Panc1 (cell line): Measurements from ENCODE around the gene GBP5.

Source experiments
- POLR2AphosphoS5 ChIP-seq: IDR thresholded peaks from 2 replicates; pipeline ENCODE4 v1.6.1; 2012; ENCODE audit warnings: mild to moderate bottlenecking, low read depth, low read length, moderate library complexity
- SIN3A ChIP-seq: IDR thresholded peaks from 2 replicates; pipeline ENCODE4 v1.6.1; 2012; ENCODE audit warnings: low read depth, mild to moderate bottlenecking, low read length, moderate library complexity, borderline replicate concordance; ENCODE audit not compliant: insufficient read depth
- TCF7L2 ChIP-seq: IDR thresholded peaks from 2 replicates; pipeline ENCODE4 v1.6.1; 2011; ENCODE audit warnings: mild to moderate bottlenecking, low read depth, low read length, inconsistent platforms
- TF ChIP-seq, protein P1 (sequence below): fragments of 450-650 bp; IDR thresholded peaks from 2 replicates; pipeline ENCODE4 v1.5.1; 2017; ENCODE audit warnings: mild to moderate bottlenecking
- TF ChIP-seq, protein P2 (sequence below), 2 experiments: IDR thresholded peaks; 2 replicates each; pipeline ENCODE4 v1.6.1; 2011 to 2012; ENCODE audit warnings: low read depth in 2 of 2, control low read depth in 1 of 2, low read length in 1 of 2, mild to moderate bottlenecking in 1 of 2, moderate library complexity in 1 of 2; ENCODE audit not compliant: insufficient read depth in 1 of 2

DNA sequence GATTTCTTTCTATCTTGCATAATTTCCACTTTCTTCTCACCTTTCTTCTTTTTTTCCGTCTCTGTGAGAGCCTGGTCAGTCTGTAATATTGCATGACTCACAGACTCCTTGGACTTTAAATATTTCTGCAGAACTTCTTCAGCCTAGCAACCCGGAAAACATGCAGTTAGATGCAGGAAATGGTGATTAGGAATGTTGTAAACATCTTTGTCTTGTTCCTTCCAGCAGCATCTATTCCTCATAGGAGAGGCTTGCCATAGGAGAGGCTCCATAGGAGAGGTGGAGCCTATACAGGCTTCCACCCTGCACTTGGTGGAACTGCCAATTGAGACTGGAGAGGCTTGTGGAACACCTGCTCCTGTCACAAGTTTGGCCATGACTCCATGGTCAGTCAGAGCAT, 10.0 kb downstream of the GBP5 start:
- TF ChIP-seq, protein P1, sequence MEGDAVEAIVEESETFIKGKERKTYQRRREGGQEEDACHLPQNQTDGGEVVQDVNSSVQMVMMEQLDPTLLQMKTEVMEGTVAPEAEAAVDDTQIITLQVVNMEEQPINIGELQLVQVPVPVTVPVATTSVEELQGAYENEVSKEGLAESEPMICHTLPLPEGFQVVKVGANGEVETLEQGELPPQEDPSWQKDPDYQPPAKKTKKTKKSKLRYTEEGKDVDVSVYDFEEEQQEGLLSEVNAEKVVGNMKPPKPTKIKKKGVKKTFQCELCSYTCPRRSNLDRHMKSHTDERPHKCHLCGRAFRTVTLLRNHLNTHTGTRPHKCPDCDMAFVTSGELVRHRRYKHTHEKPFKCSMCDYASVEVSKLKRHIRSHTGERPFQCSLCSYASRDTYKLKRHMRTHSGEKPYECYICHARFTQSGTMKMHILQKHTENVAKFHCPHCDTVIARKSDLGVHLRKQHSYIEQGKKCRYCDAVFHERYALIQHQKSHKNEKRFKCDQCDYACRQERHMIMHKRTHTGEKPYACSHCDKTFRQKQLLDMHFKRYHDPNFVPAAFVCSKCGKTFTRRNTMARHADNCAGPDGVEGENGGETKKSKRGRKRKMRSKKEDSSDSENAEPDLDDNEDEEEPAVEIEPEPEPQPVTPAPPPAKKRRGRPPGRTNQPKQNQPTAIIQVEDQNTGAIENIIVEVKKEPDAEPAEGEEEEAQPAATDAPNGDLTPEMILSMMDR, result no peak
- TF ChIP-seq POLR2AphosphoS5, result no peak
- no peak for TF ChIP-seq SIN3A
- TF ChIP-seq, protein P2, sequence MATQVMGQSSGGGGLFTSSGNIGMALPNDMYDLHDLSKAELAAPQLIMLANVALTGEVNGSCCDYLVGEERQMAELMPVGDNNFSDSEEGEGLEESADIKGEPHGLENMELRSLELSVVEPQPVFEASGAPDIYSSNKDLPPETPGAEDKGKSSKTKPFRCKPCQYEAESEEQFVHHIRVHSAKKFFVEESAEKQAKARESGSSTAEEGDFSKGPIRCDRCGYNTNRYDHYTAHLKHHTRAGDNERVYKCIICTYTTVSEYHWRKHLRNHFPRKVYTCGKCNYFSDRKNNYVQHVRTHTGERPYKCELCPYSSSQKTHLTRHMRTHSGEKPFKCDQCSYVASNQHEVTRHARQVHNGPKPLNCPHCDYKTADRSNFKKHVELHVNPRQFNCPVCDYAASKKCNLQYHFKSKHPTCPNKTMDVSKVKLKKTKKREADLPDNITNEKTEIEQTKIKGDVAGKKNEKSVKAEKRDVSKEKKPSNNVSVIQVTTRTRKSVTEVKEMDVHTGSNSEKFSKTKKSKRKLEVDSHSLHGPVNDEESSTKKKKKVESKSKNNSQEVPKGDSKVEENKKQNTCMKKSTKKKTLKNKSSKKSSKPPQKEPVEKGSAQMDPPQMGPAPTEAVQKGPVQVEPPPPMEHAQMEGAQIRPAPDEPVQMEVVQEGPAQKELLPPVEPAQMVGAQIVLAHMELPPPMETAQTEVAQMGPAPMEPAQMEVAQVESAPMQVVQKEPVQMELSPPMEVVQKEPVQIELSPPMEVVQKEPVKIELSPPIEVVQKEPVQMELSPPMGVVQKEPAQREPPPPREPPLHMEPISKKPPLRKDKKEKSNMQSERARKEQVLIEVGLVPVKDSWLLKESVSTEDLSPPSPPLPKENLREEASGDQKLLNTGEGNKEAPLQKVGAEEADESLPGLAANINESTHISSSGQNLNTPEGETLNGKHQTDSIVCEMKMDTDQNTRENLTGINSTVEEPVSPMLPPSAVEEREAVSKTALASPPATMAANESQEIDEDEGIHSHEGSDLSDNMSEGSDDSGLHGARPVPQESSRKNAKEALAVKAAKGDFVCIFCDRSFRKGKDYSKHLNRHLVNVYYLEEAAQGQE (IDR thresholded peaks at IDR 0.05; ENCODE audit: insufficient read depth in 1 of 2, low read depth in 2 of 2, low read length in 1 of 2), result no peak
- no peak for TF ChIP-seq TCF7L2
